H1 (cell line): ENCODE measurements around the gene GBF1. TPM values are rescaled to one million over a fixed set of nuclear protein-coding genes. Genes with fewer than 3 reads are reported as not detected.

Experiments used
- CTCF ChIA-PET: fragments of 300-600 bp; sonication (Branson Sonifier 250); formaldehyde crosslinking; loops from one replicate; lab custom pipeline; 2021; ENCODE audit not compliant: partially characterized antibody; lab: Charles Lee
- POLR2A ChIA-PET: fragments of 300-600 bp; sonication (Branson Sonifier 250); formaldehyde crosslinking; loops from one replicate; lab custom pipeline; 2021; ENCODE audit warnings: inconsistent platforms; ENCODE audit not compliant: partially characterized antibody; lab: Charles Lee
- DNase-seq, 2 experiments: peaks; one replicate each; pipeline versions ENCODE4 v3.0.0 to v3.0.0-alpha.2; 2010 to 2022; ENCODE audit warnings: low spot score in 2 of 2, low read depth in 1 of 2, mixed read lengths in 1 of 2
- FAIRE-seq: peaks from 2 replicates; lab custom pipeline; 2011; peaks lifted over from hg19 to GRCh38; lab: Jason Lieb, UNC
- H2AFZ ChIP-seq: 2 replicates; pipeline ENCODE4 v1.8.1; 2012; ENCODE audit warnings: low read length, inconsistent platforms
- H2AK5ac ChIP-seq: 2 replicates; pipeline ENCODE4 v1.6.1; 2013; ENCODE audit warnings: low read depth, low read length
- H2BK120ac ChIP-seq: replicated peaks from 2 replicates; pipeline ENCODE3; 2013; ENCODE audit warnings: low read depth, low read length, inconsistent platforms
- H2BK12ac ChIP-seq: 2 replicates; pipeline ENCODE4 v1.6.1; 2013; ENCODE audit warnings: low read depth, low read length
- H2BK15ac ChIP-seq: 2 replicates; pipeline ENCODE4 v1.6.1; 2013; ENCODE audit warnings: low read length
- H2BK20ac ChIP-seq: 2 replicates; pipeline ENCODE4 v1.6.1; 2013; ENCODE audit warnings: low read length
- H2BK5ac ChIP-seq: 2 replicates; pipeline ENCODE4 v1.6.1; 2013; ENCODE audit warnings: low read depth, low read length
- H3K14ac ChIP-seq: 2 replicates; pipeline ENCODE4 v1.6.1; 2013; ENCODE audit warnings: inconsistent platforms; ENCODE audit not compliant: insufficient read length
- H3K18ac ChIP-seq: 2 replicates; pipeline ENCODE4 v1.6.1; 2013; ENCODE audit warnings: low read length; ENCODE audit errors: extremely low read depth
- H3K23ac ChIP-seq: 2 replicates; pipeline ENCODE4 v1.6.1; 2013; ENCODE audit warnings: inconsistent platforms; ENCODE audit not compliant: insufficient read length
- H3K23me2 ChIP-seq: 2 replicates; pipeline ENCODE4 v1.6.1; 2013; ENCODE audit warnings: low read depth, low read length
- H3K27ac ChIP-seq: 2 replicates; pipeline ENCODE4 v1.6.1; 2011; ENCODE audit warnings: low read depth, low read length, inconsistent platforms
- H3K27me3 ChIP-seq, 4 experiments: replicated peaks in 1 of 4; 1 replicate in 1 of 4; 2 replicates in 3 of 4; pipeline versions ENCODE4 v1.6.1 to v1.8.1; 2011 to 2013; ENCODE audit warnings: low read length in 3 of 4, mild to moderate bottlenecking in 3 of 4, inconsistent platforms in 2 of 4, mixed read lengths in 2 of 4, moderate library complexity in 1 of 4; ENCODE audit not compliant: control insufficient read depth in 3 of 4, insufficient read depth in 3 of 4; ENCODE audit errors: extremely low read depth in 1 of 4
- H3K36me3 ChIP-seq, 4 experiments: 2 replicates each; pipeline versions ENCODE4 v1.6.1 to v1.8.1; 2011 to 2013; ENCODE audit warnings: mild to moderate bottlenecking in 4 of 4, low read length in 3 of 4, moderate library complexity in 2 of 4, control low read depth in 1 of 4, inconsistent platforms in 1 of 4; ENCODE audit not compliant: insufficient read depth in 4 of 4, control insufficient read depth in 2 of 4
- H3K4ac ChIP-seq: replicated peaks from 2 replicates; pipeline ENCODE3; 2013; ENCODE audit warnings: low read length, low read depth, mixed read lengths, inconsistent platforms; ENCODE audit not compliant: insufficient read length
- H3K4me1 ChIP-seq, 4 experiments: replicated peaks in 1 of 4; 1 replicate in 1 of 4; 2 replicates in 3 of 4; pipeline versions ENCODE4 v1.6.1 to v1.8.1; 2011 to 2013; ENCODE audit warnings: low read length in 3 of 4, inconsistent platforms in 2 of 4, mixed read lengths in 1 of 4; ENCODE audit not compliant: insufficient read depth in 4 of 4, control insufficient read depth in 3 of 4
- H3K4me2 ChIP-seq, 2 experiments: 2 replicates each; pipeline versions ENCODE4 v1.6.1 to v1.8.1; 2011 to 2013; ENCODE audit warnings: low read depth in 2 of 2, low read length in 2 of 2, control low read depth in 1 of 2, inconsistent platforms in 1 of 2, mild to moderate bottlenecking in 1 of 2; ENCODE audit not compliant: insufficient read depth in 1 of 2
- H3K4me3 ChIP-seq, 4 experiments: fragments of 200-600, 300-600 bp in 1 of 4; sonication (generic), shearing (Covaris generic), sonication (Bioruptor Twin) in 1 of 4; 2 replicates each; pipeline versions ENCODE4 v1.5.1 to v1.8.1; 2011 to 2016; ENCODE audit warnings: low read length in 4 of 4, low read depth in 3 of 4, control low read depth in 2 of 4, inconsistent platforms in 2 of 4, mild to moderate bottlenecking in 2 of 4, mixed read lengths in 1 of 4, moderate library complexity in 1 of 4; ENCODE audit not compliant: insufficient read depth in 2 of 4; ENCODE audit errors: extremely low read depth in 1 of 4
- H3K56ac ChIP-seq: replicated peaks from 2 replicates; pipeline ENCODE3; 2013; ENCODE audit warnings: low read depth, mild to moderate bottlenecking, mixed read lengths, low read length, inconsistent platforms; ENCODE audit not compliant: insufficient read length
- H3K79me1 ChIP-seq: 2 replicates; pipeline ENCODE4 v1.6.1; 2013; ENCODE audit warnings: low read depth, low read length, control low read depth
- H3K79me2 ChIP-seq, 2 experiments: 2 replicates each; pipeline versions ENCODE4 v1.6.1 to v1.8.1; 2012 to 2013; ENCODE audit warnings: low read length in 2 of 2, mild to moderate bottlenecking in 2 of 2, inconsistent platforms in 1 of 2; ENCODE audit not compliant: insufficient read depth in 2 of 2, control insufficient read depth in 1 of 2
- H3K9ac ChIP-seq, 4 experiments: replicated peaks in 1 of 4; 1 replicate in 1 of 4; 2 replicates in 3 of 4; pipeline versions ENCODE4 v1.6.1 to v1.8.1; 2011 to 2013; ENCODE audit warnings: low read depth in 3 of 4, low read length in 3 of 4, control low read depth in 2 of 4, mild to moderate bottlenecking in 2 of 4, moderate library complexity in 2 of 4, inconsistent platforms in 1 of 4; ENCODE audit errors: extremely low read depth in 1 of 4
- H3K9me3 ChIP-seq, 2 experiments: 2 replicates each; pipeline versions ENCODE4 v1.6.1 to v1.8.1; 2012 to 2013; ENCODE audit warnings: mild to moderate bottlenecking in 2 of 2, moderate library complexity in 2 of 2, control low read depth in 1 of 2, inconsistent platforms in 1 of 2, low read depth in 1 of 2, low read length in 1 of 2, mixed read lengths in 1 of 2; ENCODE audit not compliant: insufficient read depth in 2 of 2
- H4K20me1 ChIP-seq, 2 experiments: replicated peaks in 1 of 2; 2 replicates each; pipeline versions ENCODE3 to v1.8.1; 2011 to 2013; ENCODE audit warnings: inconsistent platforms in 2 of 2, low read length in 2 of 2, mild to moderate bottlenecking in 1 of 2; ENCODE audit not compliant: insufficient read depth in 2 of 2, control insufficient read depth in 1 of 2
- H4K5ac ChIP-seq: 2 replicates; pipeline ENCODE4 v1.6.1; 2013; ENCODE audit warnings: low read length, low read depth, mixed read lengths, inconsistent platforms; ENCODE audit not compliant: insufficient read length
- H4K8ac ChIP-seq: 2 replicates; pipeline ENCODE4 v1.8.0; 2013; ENCODE audit warnings: mild to moderate bottlenecking, moderate library complexity, low read length, inconsistent platforms; ENCODE audit not compliant: insufficient read depth; ENCODE audit errors: extremely low read depth
- H4K91ac ChIP-seq: replicated peaks from 2 replicates; pipeline ENCODE3; 2013; ENCODE audit warnings: low read length, mixed read lengths, inconsistent platforms; ENCODE audit not compliant: insufficient read length
- ASH2L ChIP-seq: fragments of 200-600, 300-600 bp; sonication (generic); IDR thresholded peaks from one replicate; pipeline ENCODE4 v1.7.1; 2017; ENCODE audit warnings: low read length
- BACH1 ChIP-seq: IDR thresholded peaks from 2 replicates; pipeline ENCODE4 v1.6.1; 2012; ENCODE audit warnings: low read length, improper control_type of control experiment
- BRCA1 ChIP-seq: IDR thresholded peaks from 2 replicates; pipeline ENCODE4 v1.6.1; 2012; ENCODE audit warnings: low read depth, low read length, improper control_type of control experiment
- GTF2F1 ChIP-seq: IDR thresholded peaks from 2 replicates; pipeline ENCODE4 v1.6.1; 2012; ENCODE audit warnings: low read depth, low read length, improper control_type of control experiment, borderline replicate concordance
- HDAC6 ChIP-seq: IDR thresholded peaks from one replicate; pipeline ENCODE4 v1.7.1; 2012; ENCODE audit warnings: low read depth, mild to moderate bottlenecking, inconsistent platforms, low read length, moderate library complexity
- JUN ChIP-seq: IDR thresholded peaks from 2 replicates; pipeline ENCODE4 v1.6.1; 2011; ENCODE audit warnings: low read depth, mild to moderate bottlenecking, improper control_type of control experiment, low read length
- SIN3A ChIP-seq, 2 experiments: IDR thresholded peaks in 1 of 2; conservative IDR thresholded peaks in 1 of 2; 2 replicates each; pipeline ENCODE4 v1.6.1; 2011 to 2012; ENCODE audit warnings: low read length in 2 of 2, improper control_type of control experiment in 1 of 2, low read depth in 1 of 2, mild to moderate bottlenecking in 1 of 2
- SIRT6 ChIP-seq: IDR thresholded peaks from one replicate; pipeline ENCODE4 v1.7.1; 2012; ENCODE audit warnings: low read length, inconsistent platforms
- TAF7 ChIP-seq: optimal IDR thresholded peaks from 2 replicates; pipeline ENCODE3; 2011; ENCODE audit warnings: low read depth, mild to moderate bottlenecking, inconsistent platforms, low read length, moderate library complexity, borderline replicate concordance
- TBP ChIP-seq: IDR thresholded peaks from 2 replicates; pipeline ENCODE4 v1.6.1; 2011; ENCODE audit warnings: low read depth, low read length, improper control_type of control experiment
- WGBS, 2 experiments: shearing (Covaris generic) in 1 of 2; methylation state at CpG; one replicate each; pipeline versions ENCODE4 v1.1.6 to v1.1.7; 2013 to 2015; ENCODE audit warnings: low lambda C conversion rate in 2 of 2, mixed read lengths in 2 of 2, inconsistent platforms in 1 of 2, low coverage in 1 of 2, missing lambda C conversion rate in 1 of 2; ENCODE audit not compliant: insufficient replicate concordance in 2 of 2, insufficient coverage in 1 of 2, insufficient read length in 1 of 2; ENCODE audit errors: extremely low coverage in 1 of 2, missing lambda C conversion rate in 1 of 2; 5-methylcytosine and 5-hydroxymethylcytosine counted together
- polyA plus RNA-seq, 7 experiments: library from polyadenylated mRNA; depleted of rRNA in 3 of 7; stranded (reverse) in 5 of 7; unstranded in 2 of 7; fragments of >200 nt in 5 of 7; fragments of 200-250 nt in 2 of 7; gene quantifications; 1 replicate in 5 of 7; 2 replicates in 1 of 7; 4 replicates in 1 of 7; pipeline versions ENCODE4 v1.2.1 to v1.2.3, GENCODE V29; 2011 to 2013; ENCODE audit warnings: missing spikeins in 2 of 7, mixed read lengths in 2 of 7
- total RNA-seq: library from RNA; stranded (reverse); fragmentation: NEBNext Ultra II Directional; extraction: Animal tissue kit (Norgen Biotek cat#: 25700); gene quantifications from 2 replicates; pipeline ENCODE4 v1.2.1, GENCODE V29; 2021

The GBF1 gene
- total and polyA plus RNA-seq, 2 of the 8 experiments (the other 6 are each of a cell fraction or from before 2014, with no cell fraction given): 11.0 to 25.5 TPM

DNA sequence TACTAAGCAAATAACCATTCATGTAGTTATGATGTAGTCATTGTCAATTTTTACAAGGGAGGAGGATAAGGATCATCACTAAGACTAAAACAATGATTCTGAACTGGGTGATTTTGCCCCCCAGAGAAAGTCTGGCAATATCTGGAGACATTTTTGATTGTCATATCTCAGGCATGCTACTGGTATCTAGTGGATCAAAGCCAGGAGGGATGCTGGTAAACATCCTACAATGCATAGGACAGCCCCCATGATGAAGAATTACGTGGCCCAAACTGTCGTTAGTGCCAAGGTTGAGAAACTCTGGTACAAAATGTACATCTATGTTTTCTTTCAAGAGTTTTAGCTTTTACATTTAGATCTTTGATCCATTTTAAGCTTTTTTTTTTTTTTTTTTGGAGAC lies 57.3 kb downstream of the GBF1 start:
- H3K79me2 ChIP-seq: no peaks in the 10 kb centered on the region
- DNase-seq (no peak), FAIRE-seq (no peak)
- no peak overlapping the region for H2AFZ ChIP-seq
- no peak overlapping the region for H3K14ac ChIP-seq
- H3K79me1 ChIP-seq: no peaks in the 10 kb centered on the region
- H3K9me3 ChIP-seq: peaks cover 0 to 9% of the 10 kb centered on the region in 2 experiments; a peak in 1 of 4 replicates
- H3K9ac ChIP-seq: no peak overlapping the region
- H2BK12ac ChIP-seq: no peak overlapping the region
- peaks cover 0 to 2% of the 10 kb centered on the region in 2 experiments for H4K20me1 ChIP-seq
- no peak overlapping the region for H3K56ac ChIP-seq
- no peak overlapping the region for H4K91ac ChIP-seq
- no peak for TF ChIP-seq SIRT6
- no peak for TF ChIP-seq ASH2L
- TF ChIP-seq BRCA1: no peak
- no peak for TF ChIP-seq GTF2F1
- no peak for TF ChIP-seq HDAC6
- TF ChIP-seq JUN: no peak
- no peak for TF ChIP-seq SIN3A (conservative IDR thresholded peaks at IDR 0.05 in 1 of 2, IDR thresholded peaks at IDR 0.05 in 1 of 2; ENCODE audit: low read depth in 1 of 2, low read length in 2 of 2)
- no peak for TF ChIP-seq TBP
- no peak for TF ChIP-seq TAF7
- TF ChIP-seq BACH1: no peak
- ChIA-PET POLR2A (interaction anchor here (0.5 kb wide), 1 partner anchor 389 kb away, joined by 3 read pairs; no protein-coding TSS in a partner anchor), CTCF (interaction anchor here (0.7 kb wide), 2 partner anchors 28 to 66 kb away, joined by 3 read pairs; no protein-coding TSS in a partner anchor)
- H2BK120ac ChIP-seq: no peak overlapping the region
- H3K4me1 ChIP-seq: no peaks in the 10 kb centered on the region
- H2AK5ac ChIP-seq: no peak overlapping the region
- H3K27me3 ChIP-seq: no peaks in the 10 kb centered on the region
- no peak overlapping the region for H2BK5ac ChIP-seq
- no peak overlapping the region for H3K4ac ChIP-seq
- no peaks in the 10 kb centered on the region for H3K36me3 ChIP-seq
- H3K23ac ChIP-seq: no peak overlapping the region
- no peak overlapping the region for H4K5ac ChIP-seq
- 97% methylated on average over 2 of the region's 2 CpGs; no CpG with 5 or more reads in 1 of the 2 experiments for WGBS, 2 experiments
- no peak overlapping the region for H3K18ac ChIP-seq
- no peak overlapping the region for H3K4me2 ChIP-seq
- no peak overlapping the region for H2BK20ac ChIP-seq
- no peaks in the 10 kb centered on the region for H3K23me2 ChIP-seq
- no peak overlapping the region for H3K4me3 ChIP-seq
- H3K27ac ChIP-seq: no peak overlapping the region
- H4K8ac ChIP-seq: no peak overlapping the region
- H2BK15ac ChIP-seq: no peak overlapping the region
